Measurements from ENCODE around the gene AADAT. TPM values are rescaled to one million over a fixed set of nuclear protein-coding genes. Genes with fewer than 3 reads are reported as not detected.

Gene AADAT
- total and polyA plus RNA-seq, 2 of the 4 experiments (the other 2 are of a cell fraction): 4.7 to 6.9 TPM

DNA sequence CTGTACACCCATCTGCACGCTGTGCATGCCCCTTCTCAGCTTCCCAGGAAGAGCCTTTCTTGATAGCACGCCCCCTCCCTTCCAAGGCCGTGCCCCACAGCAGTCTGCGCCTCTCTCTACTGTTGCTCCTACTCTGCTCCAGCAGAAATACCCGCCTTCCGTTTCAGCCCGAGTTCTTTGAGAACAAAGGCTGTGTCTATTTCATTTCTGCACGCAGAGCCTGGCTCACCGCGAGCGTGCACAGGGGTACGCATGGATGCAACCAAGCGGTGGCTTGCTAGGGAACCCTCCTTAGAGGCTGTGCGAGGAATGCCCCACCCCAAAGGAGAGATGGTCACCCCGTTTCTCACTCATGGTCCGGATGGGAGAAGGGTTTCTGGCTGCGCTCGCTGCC is 485 bp downstream of the AADAT start:
- 0 out of 2 replicates have a peak overlapping the region, but pooled peaks have one; percentile 4 for H2AK5ac ChIP-seq (ENCODE audit: low read depth, low read length)
- H4K5ac ChIP-seq (ENCODE audit: low read depth, low read length): no peak overlapping the region
- no peaks in the 10 kb centered on the region for H3K27me3 ChIP-seq (ENCODE audit: control insufficient read depth, insufficient read depth, low read length)
- no peaks in the 10 kb centered on the region for H4K20me1 ChIP-seq (ENCODE audit: insufficient read depth, low read length)
- no peak overlapping the region for H2BK20ac ChIP-seq (ENCODE audit: low read depth, low read length)
- ChIA-PET CTCF (no interaction called here), POLR2A (ENCODE audit: unreplicated experiment) (no interaction called here)
- intact Hi-C loops (cut with micrococcal nuclease): loop anchor here (5.0 kb wide), 1 partner anchor 477 kb away; the partner anchor contains the start of gene NEK1
- peak overlapping the region; percentile 67 for H3K4me3 ChIP-seq (ENCODE audit: insufficient read depth, low read depth, low read length)
- peak overlapping the region; percentile 95 for H3K14ac ChIP-seq (replicated peaks; ENCODE audit: low read depth, low read length)
- no TSS peak for BruUV-seq (replicated peaks)
- peak overlapping the region; percentile 55 for H3K27ac ChIP-seq (ENCODE audit: insufficient read depth, low read length)
- no peaks in the 10 kb centered on the region; the same call in 1 of the 2 replicates for H3K9me1 ChIP-seq (ENCODE audit: insufficient read depth, low read length)
- peak overlapping the region; percentile 91 for H3K4me2 ChIP-seq (ENCODE audit: low read depth, low read length)
- H2BK15ac ChIP-seq (ENCODE audit: low read depth, low read length): no peak overlapping the region
- in situ Hi-C loops (cut with MboI; ENCODE audit: low sequenced_read_pairs): no loop called here
- DNase-seq (peak; percentile 39), ATAC-seq (ENCODE audit: low read depth) (peak; percentile 52)
- peak overlapping the region; percentile 97 for H2AK9ac ChIP-seq (replicated peaks; ENCODE audit: low read depth, low read length, poor library complexity)
- H3K23ac ChIP-seq (ENCODE audit: low read depth, low read length): peak overlapping the region; percentile 97
- no peaks in the 10 kb centered on the region for H3K9me3 ChIP-seq (ENCODE audit: control insufficient read depth, insufficient read depth, low read length)
- no peaks in the 10 kb centered on the region for H3K4me1 ChIP-seq (ENCODE audit: control insufficient read depth, insufficient read depth, low read length)
- H3K4ac ChIP-seq (ENCODE audit: low read depth, low read length): peak overlapping the region; percentile 76
- H4K8ac ChIP-seq (ENCODE audit: low read depth in 2 of 2, low read length in 2 of 2): peak overlapping the region; percentile 89 to 93
- no peak overlapping the region; the same call in 1 of the 2 replicates for H3K18ac ChIP-seq (ENCODE audit: low read depth, low read length)
- peak overlapping the region; percentile 43 for H4K91ac ChIP-seq (ENCODE audit: insufficient read depth, low read depth, low read length)
- 0% methylated on average over 7 of the region's 18 CpGs; no CpG with 5 or more reads in 1 of the 2 experiments for WGBS, 2 experiments (ENCODE audit: extremely low coverage in 2 of 2, insufficient read length in 1 of 2)
- H2BK120ac ChIP-seq (ENCODE audit: low read depth, low read length): peak overlapping the region; percentile 62
- peaks cover 0 to 12% of the 10 kb centered on the region in 2 experiments; a peak in 1 of 4 replicates for H3K79me1 ChIP-seq (ENCODE audit: low read depth in 1 of 2, low read length in 2 of 2)
- peaks cover 1% of the 10 kb centered on the region; the same call in 1 of the 2 replicates for H3K36me3 ChIP-seq (ENCODE audit: control insufficient read depth, insufficient read depth, low read length)
- TF ChIP-seq MAFK (IDR thresholded peaks at IDR 0.05; ENCODE audit: low read depth, low read length): no peak
- TF ChIP-seq MXI1 (IDR thresholded peaks at IDR 0.05; ENCODE audit: borderline replicate concordance, low read depth, low read length): peak; percentile 34; the same call in 1 of the 2 replicates
- H2AFZ ChIP-seq (replicated peaks; ENCODE audit: low read length, poor library complexity): peak overlapping the region; percentile 100
- H2BK5ac ChIP-seq (ENCODE audit: low read depth, low read length, poor library complexity, severe bottlenecking): no peak overlapping the region
- dilution Hi-C loops (cut with HindIII; ENCODE audit: low sequenced_read_pairs, unreplicated experiment): no loop called here
- H3K9ac ChIP-seq (ENCODE audit: low read depth, low read length): peak overlapping the region; percentile 60
- H3K56ac ChIP-seq (ENCODE audit: extremely low read depth, insufficient read depth, low read length): peak overlapping the region; percentile 72; the same call in 1 of the 2 replicates

All from IMR-90 (cell line).